ENCODE results near the gene HMG20A. TPM values are rescaled to one million over a fixed set of nuclear protein-coding genes. Genes with fewer than 3 reads are reported as not detected.
A peak's percentile ranks its signal among the peaks of the same experiment; 100 is the strongest.

Gene HMG20A
- total RNA-seq, 6 experiments from 2014 or later, result 26.6 to 30.5 (median 28.3) TPM

GRCh38 chr15:77478051-77478450, 57.4 kb downstream of the HMG20A start:
- Mint-ChIP-seq H3K4me1 (ENCODE audit: low read depth) (peaks cover 42% of the 10 kb centered on the region), H3K36me3 (ENCODE audit: low read depth) (peaks cover 30% of the 10 kb centered on the region), H3K27ac (no peak overlapping the region), H3K27me3 (ENCODE audit: insufficient read depth) (no peaks in the 10 kb centered on the region; the same call in 1 of the 2 replicates), H3K4me3 (no peak overlapping the region), H3K9me3 (no peaks in the 10 kb centered on the region)
- TF ChIP-seq, protein P1, sequence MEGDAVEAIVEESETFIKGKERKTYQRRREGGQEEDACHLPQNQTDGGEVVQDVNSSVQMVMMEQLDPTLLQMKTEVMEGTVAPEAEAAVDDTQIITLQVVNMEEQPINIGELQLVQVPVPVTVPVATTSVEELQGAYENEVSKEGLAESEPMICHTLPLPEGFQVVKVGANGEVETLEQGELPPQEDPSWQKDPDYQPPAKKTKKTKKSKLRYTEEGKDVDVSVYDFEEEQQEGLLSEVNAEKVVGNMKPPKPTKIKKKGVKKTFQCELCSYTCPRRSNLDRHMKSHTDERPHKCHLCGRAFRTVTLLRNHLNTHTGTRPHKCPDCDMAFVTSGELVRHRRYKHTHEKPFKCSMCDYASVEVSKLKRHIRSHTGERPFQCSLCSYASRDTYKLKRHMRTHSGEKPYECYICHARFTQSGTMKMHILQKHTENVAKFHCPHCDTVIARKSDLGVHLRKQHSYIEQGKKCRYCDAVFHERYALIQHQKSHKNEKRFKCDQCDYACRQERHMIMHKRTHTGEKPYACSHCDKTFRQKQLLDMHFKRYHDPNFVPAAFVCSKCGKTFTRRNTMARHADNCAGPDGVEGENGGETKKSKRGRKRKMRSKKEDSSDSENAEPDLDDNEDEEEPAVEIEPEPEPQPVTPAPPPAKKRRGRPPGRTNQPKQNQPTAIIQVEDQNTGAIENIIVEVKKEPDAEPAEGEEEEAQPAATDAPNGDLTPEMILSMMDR (IDR thresholded peaks at IDR 0.05), result no peak
- DNase-seq, result no peak

- DNase-seq, result no peak
- H3K36me3 Mint-ChIP-seq (ENCODE audit: low read depth), result peaks cover 37% of the 10 kb centered on the region
- no peak overlapping the region for H3K27ac Mint-ChIP-seq
- H3K9me3 Mint-ChIP-seq, result no peaks in the 10 kb centered on the region
- TF ChIP-seq, protein P1 (IDR thresholded peaks at IDR 0.05), result no peak
- H3K4me1 Mint-ChIP-seq (ENCODE audit: low read depth), result peaks cover 44% of the 10 kb centered on the region
- no peak overlapping the region for H3K4me3 Mint-ChIP-seq
- H3K27me3 Mint-ChIP-seq (ENCODE audit: insufficient read depth), result no peaks in the 10 kb centered on the region; the same call in 1 of the 2 replicates
These were observed 58.3 kb downstream of the HMG20A start for GRCh38 chr15:77479015-77479414.

- no peak for DNase-seq
- Mint-ChIP-seq H3K36me3 (ENCODE audit: low read depth) (peaks cover 40% of the 10 kb centered on the region), H3K27ac (peak overlapping the region; percentile 25), H3K4me3 (no peak overlapping the region), H3K4me1 (ENCODE audit: low read depth) (peaks cover 56% of the 10 kb centered on the region), H3K27me3 (ENCODE audit: insufficient read depth) (no peaks in the 10 kb centered on the region; the same call in 1 of the 2 replicates), H3K9me3 (no peaks in the 10 kb centered on the region)
- TF ChIP-seq, protein P1 (IDR thresholded peaks at IDR 0.05), result no peak
These were observed 60.4 kb downstream of the HMG20A start for GRCh38 chr15:77480859-77481633.

GRCh38 chr15:77481670-77482069, 61.0 kb downstream of the HMG20A start:
- Mint-ChIP-seq H3K4me1 (ENCODE audit: low read depth) (peaks cover 56% of the 10 kb centered on the region), H3K9me3 (no peaks in the 10 kb centered on the region), H3K27me3 (ENCODE audit: insufficient read depth) (no peaks in the 10 kb centered on the region; the same call in 1 of the 2 replicates), H3K27ac (peak overlapping the region; percentile 25), H3K4me3 (peak overlapping the region; percentile 5), H3K36me3 (ENCODE audit: low read depth) (peaks cover 37% of the 10 kb centered on the region)
- TF ChIP-seq, protein P1 (IDR thresholded peaks at IDR 0.05), result no peak
- DNase-seq, result peak; percentile 40

DNA sequence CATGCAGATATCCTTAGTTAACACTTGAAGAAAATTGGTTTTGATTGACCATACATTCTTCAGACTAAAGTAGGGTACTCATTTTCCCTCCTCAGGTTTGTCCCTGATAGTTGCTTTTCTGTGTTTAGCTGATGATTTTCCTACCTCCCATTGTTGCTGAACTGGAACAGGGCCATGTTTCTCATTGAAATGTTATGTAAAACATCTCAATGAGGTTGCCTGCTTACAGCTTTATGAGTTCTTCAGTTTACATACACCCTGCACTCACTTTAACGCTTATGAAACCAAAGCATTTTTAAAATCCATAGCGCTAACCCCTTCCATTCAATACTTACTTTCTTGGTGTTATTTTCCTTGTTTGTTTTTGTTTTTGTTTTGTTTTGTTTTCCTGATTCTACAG, 61.9 kb downstream of the HMG20A start:
- Mint-ChIP-seq H3K27ac (peak overlapping the region; percentile 78), H3K4me1 (ENCODE audit: low read depth) (peaks cover 56% of the 10 kb centered on the region), H3K27me3 (ENCODE audit: insufficient read depth) (no peaks in the 10 kb centered on the region; the same call in 1 of the 2 replicates), H3K36me3 (ENCODE audit: low read depth) (peaks cover 33% of the 10 kb centered on the region), H3K9me3 (no peaks in the 10 kb centered on the region), H3K4me3 (peak overlapping the region; percentile 73)
- TF ChIP-seq, protein P1 (IDR thresholded peaks at IDR 0.05), result no peak
- DNase-seq, result peak; percentile 81
